Ishikawa (cell line): Measurements from ENCODE around the gene DHRSX.

Experiments
- CEBPB ChIP-seq: IDR thresholded peaks from 2 replicates; pipeline ENCODE4 v1.6.1; 2012
- CREB1 ChIP-seq: IDR thresholded peaks from 2 replicates; pipeline ENCODE4 v1.6.1; 2012; ENCODE audit warnings: low read depth
- EGR1 ChIP-seq: IDR thresholded peaks from 2 replicates; pipeline ENCODE4 v1.6.1; 2012
- EP300 ChIP-seq: IDR thresholded peaks from 2 replicates; pipeline ENCODE4 v1.6.1; 2012; ENCODE audit warnings: borderline replicate concordance
- FOXM1 ChIP-seq: IDR thresholded peaks from 2 replicates; pipeline ENCODE4 v1.6.1; 2012; ENCODE audit warnings: low read depth, borderline replicate concordance
- MAX ChIP-seq: IDR thresholded peaks from 2 replicates; pipeline ENCODE4 v1.6.1; 2012
- NFIC ChIP-seq: IDR thresholded peaks from 2 replicates; pipeline ENCODE4 v1.6.1; 2012
- RAD21 ChIP-seq: IDR thresholded peaks from 2 replicates; pipeline ENCODE4 v1.6.1; 2012; ENCODE audit warnings: low read depth
- REST ChIP-seq: IDR thresholded peaks from 2 replicates; pipeline ENCODE4 v1.6.1; 2012; ENCODE audit warnings: low read depth, mild to moderate bottlenecking
- TAF1 ChIP-seq: IDR thresholded peaks from 2 replicates; pipeline ENCODE4 v1.6.1; 2012; ENCODE audit warnings: low read depth, mild to moderate bottlenecking
- TCF12 ChIP-seq: IDR thresholded peaks from 2 replicates; pipeline ENCODE4 v1.6.1; 2012; ENCODE audit warnings: low read depth
- TEAD4 ChIP-seq: IDR thresholded peaks from 2 replicates; pipeline ENCODE4 v1.6.1; 2012
- USF1 ChIP-seq: IDR thresholded peaks from 2 replicates; pipeline ENCODE4 v1.6.1; 2012
- YY1 ChIP-seq: IDR thresholded peaks from 2 replicates; pipeline ENCODE4 v1.6.1; 2012; ENCODE audit warnings: low read depth
- ZBTB7A ChIP-seq: IDR thresholded peaks from 2 replicates; pipeline ENCODE4 v1.6.1; 2012; ENCODE audit warnings: low read depth

The DHRSX gene

GRCh38 chrX:2224597-2225235 is 276.1 kb downstream of the DHRSX start:
- TF ChIP-seq ZBTB7A = no peak
- no peak for TF ChIP-seq CEBPB
- no peak for TF ChIP-seq EGR1
- no peak for TF ChIP-seq YY1
- TF ChIP-seq CREB1 = no peak
- TF ChIP-seq NFIC = no peak
- no peak for TF ChIP-seq TAF1

- no peak for TF ChIP-seq TCF12
- no peak for TF ChIP-seq RAD21
- TF ChIP-seq TEAD4 = no peak
- TF ChIP-seq ZBTB7A = no peak
- no peak for TF ChIP-seq MAX
- TF ChIP-seq EGR1 = no peak
These were observed 276.6 kb downstream of the DHRSX start for GRCh38 chrX:2224161-2224560.

- TF ChIP-seq YY1 (no peak), EP300 (no peak), EGR1 (no peak), CEBPB (no peak), RAD21 (no peak), TCF12 (no peak), NFIC (no peak), CREB1 (no peak), TAF1 (no peak), TEAD4 (no peak)
These were observed 279.8 kb downstream of the DHRSX start for GRCh38 chrX:2220829-2221567.

- TF ChIP-seq CREB1 (no peak), TCF12 (no peak), EP300 (no peak), RAD21 (no peak)
These were observed 280.5 kb downstream of the DHRSX start for GRCh38 chrX:2220296-2220695.

- no peak for TF ChIP-seq NFIC
- TF ChIP-seq REST = no peak
- no peak for TF ChIP-seq EGR1
- no peak for TF ChIP-seq CREB1
- TF ChIP-seq USF1 = no peak
- no peak for TF ChIP-seq CEBPB
- TF ChIP-seq TCF12 = no peak
- no peak for TF ChIP-seq MAX
These were observed 307.5 kb downstream of the DHRSX start for GRCh38 chrX:2193273-2193592.

GRCh38 chrX:2192584-2193272 is 308.0 kb downstream of the DHRSX start:
- TF ChIP-seq EGR1 (no peak), ZBTB7A (no peak), USF1 (no peak), FOXM1 (no peak), REST (no peak), TCF12 (no peak), TEAD4 (no peak), NFIC (no peak), MAX (no peak), RAD21 (no peak), CEBPB (no peak), CREB1 (no peak), TAF1 (no peak), EP300 (no peak), YY1 (no peak)
